Measurements from ENCODE around the gene SLIT3. TPM values are rescaled to one million over a fixed set of nuclear protein-coding genes. Genes with fewer than 3 reads are reported as not detected.

Gene SLIT3
- total RNA-seq, 3 donors from 2014 or later (not counting 1 experiment from before 2014, with no cell fraction given) = 0.34 to 0.80 TPM; not detected in 1

GRCh38 chr5:169185626-169186025 lies 115.3 kb downstream of the SLIT3 start:
- no peaks in the 10 kb centered on the region for H3K27me3 ChIP-seq (ENCODE audit: control insufficient read depth, insufficient read depth, low read length)
- no peak for TF ChIP-seq CTCF (IDR thresholded peaks at IDR 0.05)
- no peak overlapping the region for H3K27ac Mint-ChIP-seq
- intact Hi-C loops (cut with micrococcal nuclease) = no loop called here
- H3K9me3 ChIP-seq (ENCODE audit: control insufficient read depth, insufficient read depth, low read length) = no peaks in the 10 kb centered on the region
- H3K4me3 Mint-ChIP-seq = no peak overlapping the region
- H3K4me3 ChIP-seq (ENCODE audit: low read length) = no peak overlapping the region
- H3K27me3 Mint-ChIP-seq (ENCODE audit: low read depth in 2 of 2) = no peaks in the 10 kb centered on the region
- ATAC-seq = no peak
- no peak for DNase-seq
- no peaks in the 10 kb centered on the region for H3K36me3 ChIP-seq (ENCODE audit: control insufficient read depth, insufficient read depth, low read length)
- WGBS (ENCODE audit: insufficient coverage) = 85% methylated on average over 3 of the region's 3 CpGs
- H3K4me1 ChIP-seq (ENCODE audit: control insufficient read depth, insufficient read depth, low read length) = no peaks in the 10 kb centered on the region
- no peaks in the 10 kb centered on the region for H3K9me3 Mint-ChIP-seq
- H3K27ac ChIP-seq (ENCODE audit: low read length) = no peak overlapping the region
- no peaks in the 10 kb centered on the region for H3K36me3 Mint-ChIP-seq
- H3K4me1 Mint-ChIP-seq = no peaks in the 10 kb centered on the region

- no peaks in the 10 kb centered on the region for H3K27me3 Mint-ChIP-seq (ENCODE audit: low read depth in 2 of 2)
- Histone ChIP-seq H3K4me1 (ENCODE audit: control insufficient read depth, insufficient read depth, low read length) (no peaks in the 10 kb centered on the region), H3K27me3 (ENCODE audit: control insufficient read depth, insufficient read depth, low read length) (no peaks in the 10 kb centered on the region), H3K9me3 (ENCODE audit: control insufficient read depth, insufficient read depth, low read length) (no peaks in the 10 kb centered on the region), H3K36me3 (ENCODE audit: control insufficient read depth, insufficient read depth, low read length) (no peaks in the 10 kb centered on the region), H3K27ac (ENCODE audit: low read length) (no peak overlapping the region), H3K4me3 (ENCODE audit: low read length) (no peak overlapping the region)
- no peak for TF ChIP-seq CTCF (IDR thresholded peaks at IDR 0.05)
- H3K27ac Mint-ChIP-seq = no peak overlapping the region
- DNase-seq (no peak), ATAC-seq (no peak)
- intact Hi-C loops (cut with micrococcal nuclease) = no loop called here
- no peak overlapping the region for H3K4me3 Mint-ChIP-seq
- H3K9me3 Mint-ChIP-seq = no peaks in the 10 kb centered on the region
- no peaks in the 10 kb centered on the region for H3K4me1 Mint-ChIP-seq
- H3K36me3 Mint-ChIP-seq = no peaks in the 10 kb centered on the region
Measured at GRCh38 chr5:169183576-169183975, 117.4 kb downstream of the SLIT3 start.

- Mint-ChIP-seq H3K9me3 (no peaks in the 10 kb centered on the region), H3K36me3 (no peaks in the 10 kb centered on the region), H3K27me3 (ENCODE audit: low read depth in 2 of 2) (no peaks in the 10 kb centered on the region), H3K4me3 (no peak overlapping the region), H3K27ac (no peak overlapping the region), H3K4me1 (no peaks in the 10 kb centered on the region)
- no peak for TF ChIP-seq CTCF (IDR thresholded peaks at IDR 0.05)
- ATAC-seq (no peak), DNase-seq (no peak)
- no peak overlapping the region for H3K4me3 ChIP-seq (ENCODE audit: low read length)
- no peaks in the 10 kb centered on the region for H3K4me1 ChIP-seq (ENCODE audit: control insufficient read depth, insufficient read depth, low read length)
- no peak overlapping the region for H3K27ac ChIP-seq (ENCODE audit: low read length)
- H3K27me3 ChIP-seq (ENCODE audit: control insufficient read depth, insufficient read depth, low read length) = no peaks in the 10 kb centered on the region
- H3K36me3 ChIP-seq (ENCODE audit: control insufficient read depth, insufficient read depth, low read length) = no peaks in the 10 kb centered on the region
- WGBS (ENCODE audit: insufficient coverage) = 91% methylated on average over 3 of the region's 4 CpGs
- no peaks in the 10 kb centered on the region for H3K9me3 ChIP-seq (ENCODE audit: control insufficient read depth, insufficient read depth, low read length)
- intact Hi-C loops (cut with micrococcal nuclease) = no loop called here
Measured at GRCh38 chr5:169182797-169183196, 118.1 kb downstream of the SLIT3 start.

GRCh38 chr5:169181814-169182213 lies 119.1 kb downstream of the SLIT3 start:
- DNase-seq = no peak
- Histone ChIP-seq H3K27me3 (ENCODE audit: control insufficient read depth, insufficient read depth, low read length) (no peaks in the 10 kb centered on the region), H3K4me3 (ENCODE audit: low read length) (no peak overlapping the region), H3K27ac (ENCODE audit: low read length) (no peak overlapping the region), H3K36me3 (ENCODE audit: control insufficient read depth, insufficient read depth, low read length) (no peaks in the 10 kb centered on the region), H3K4me1 (ENCODE audit: control insufficient read depth, insufficient read depth, low read length) (no peaks in the 10 kb centered on the region), H3K9me3 (ENCODE audit: control insufficient read depth, insufficient read depth, low read length) (no peaks in the 10 kb centered on the region)
- intact Hi-C loops (cut with micrococcal nuclease) = no loop called here
- no peaks in the 10 kb centered on the region for H3K9me3 Mint-ChIP-seq
- no peaks in the 10 kb centered on the region for H3K27me3 Mint-ChIP-seq (ENCODE audit: low read depth in 2 of 2)
- H3K36me3 Mint-ChIP-seq = no peaks in the 10 kb centered on the region
- no peak for TF ChIP-seq CTCF (IDR thresholded peaks at IDR 0.05)
- no peak overlapping the region for H3K27ac Mint-ChIP-seq
- no peak for ATAC-seq
- 90% methylated on average over 5 of the region's 8 CpGs for WGBS (ENCODE audit: insufficient coverage)
- H3K4me3 Mint-ChIP-seq = no peak overlapping the region
- H3K4me1 Mint-ChIP-seq = no peaks in the 10 kb centered on the region

Measured in natural killer cell (primary cell).